Measurements from ENCODE around the gene MRPS21. TPM values are rescaled to one million over a fixed set of nuclear protein-coding genes. Genes with fewer than 3 reads are reported as not detected.

Gene MRPS21
- total RNA-seq, 6 experiments from 2014 or later: 67.1 to 93.1 (median 85.2) TPM

GRCh38 chr1:150346316-150346715, 52.7 kb downstream of the MRPS21 start:
- TF ChIP-seq CTCF (IDR thresholded peaks at IDR 0.05): no peak
- Mint-ChIP-seq H3K36me3 (ENCODE audit: low read depth) (peaks cover 38% of the 10 kb centered on the region), H3K9me3 (no peaks in the 10 kb centered on the region), H3K27me3 (ENCODE audit: insufficient read depth) (no peaks in the 10 kb centered on the region), H3K27ac (no peak overlapping the region), H3K4me3 (no peak overlapping the region), H3K4me1 (ENCODE audit: low read depth) (no peaks in the 10 kb centered on the region)
- no peak for DNase-seq

- no peak overlapping the region for H3K27ac Mint-ChIP-seq
- no peak overlapping the region for H3K4me3 Mint-ChIP-seq
- H3K27me3 Mint-ChIP-seq (ENCODE audit: insufficient read depth): peaks cover 2% of the 10 kb centered on the region; the same call in 1 of the 2 replicates
- H3K36me3 Mint-ChIP-seq (ENCODE audit: low read depth): peaks cover 44% of the 10 kb centered on the region
- no peak for DNase-seq
- H3K9me3 Mint-ChIP-seq: no peaks in the 10 kb centered on the region
- TF ChIP-seq CTCF (IDR thresholded peaks at IDR 0.05): no peak
- H3K4me1 Mint-ChIP-seq (ENCODE audit: low read depth): no peaks in the 10 kb centered on the region
These were observed 59.2 kb downstream of the MRPS21 start for GRCh38 chr1:150352866-150353265.

Other genes starting within 250 kb of the MRPS21 start
- 10 to 100 TPM; 35.6 to 43.3 (median 37.1) TPM for gene VPS45, start 226.1 kb upstream of the MRPS21 start, total RNA-seq (2021; fragmentation: NEBNext Ultra II Directional; extraction: Animal tissue kit (Norgen Biotek cat#: 25700))
- 10 to 100 TPM; 30.9 to 36.7 (median 32.6) TPM for gene PLEKHO1, start 143.9 kb upstream of the MRPS21 start, total RNA-seq (2021; fragmentation: NEBNext Ultra II Directional; extraction: Animal tissue kit (Norgen Biotek cat#: 25700))
- 10 to 100 TPM; 33.9 to 67.3 (median 62.4) TPM for gene ANP32E, start 57.7 kb upstream of the MRPS21 start, total RNA-seq (2021; fragmentation: NEBNext Ultra II Directional; extraction: Animal tissue kit (Norgen Biotek cat#: 25700))
- not detected for gene CA14, start 36.1 kb upstream of the MRPS21 start, total RNA-seq (2021; fragmentation: NEBNext Ultra II Directional; extraction: Animal tissue kit (Norgen Biotek cat#: 25700))
- gene APH1A, start 24.8 kb upstream of the MRPS21 start, total RNA-seq (2021; fragmentation: NEBNext Ultra II Directional; extraction: Animal tissue kit (Norgen Biotek cat#: 25700)): 100 to 1,000 TPM; 104 to 119 (median 107) TPM
- gene C1orf54, start 21.1 kb upstream of the MRPS21 start, total RNA-seq (2021; fragmentation: NEBNext Ultra II Directional; extraction: Animal tissue kit (Norgen Biotek cat#: 25700)): 1 to 10 TPM; 2.3 to 8.0 (median 5.9) TPM
- 1 to 10 TPM; 5.6 to 9.8 (median 8.0) TPM for gene CIART, start 11.3 kb upstream of the MRPS21 start, total RNA-seq (2021; fragmentation: NEBNext Ultra II Directional; extraction: Animal tissue kit (Norgen Biotek cat#: 25700))
- 10 to 100 TPM; 33.2 to 44.4 (median 41.8) TPM for gene PRPF3, start 27.7 kb downstream of the MRPS21 start, total RNA-seq (2021; fragmentation: NEBNext Ultra II Directional; extraction: Animal tissue kit (Norgen Biotek cat#: 25700))
- gene RPRD2, start 70.3 kb downstream of the MRPS21 start, total RNA-seq (2021; fragmentation: NEBNext Ultra II Directional; extraction: Animal tissue kit (Norgen Biotek cat#: 25700)): 10 to 100 TPM; 24.0 to 27.9 (median 25.7) TPM
- gene TARS2, start 193.6 kb downstream of the MRPS21 start, total RNA-seq (2021; fragmentation: NEBNext Ultra II Directional; extraction: Animal tissue kit (Norgen Biotek cat#: 25700)): 10 to 100 TPM; 17.1 to 21.5 (median 19.4) TPM
- gene ECM1, start 214.2 kb downstream of the MRPS21 start, total RNA-seq (2021; fragmentation: NEBNext Ultra II Directional; extraction: Animal tissue kit (Norgen Biotek cat#: 25700)): 10 to 100 TPM; 30.8 to 52.0 (median 46.5) TPM
- gene FALEC, start 221.9 kb downstream of the MRPS21 start, total RNA-seq (2021; fragmentation: NEBNext Ultra II Directional; extraction: Animal tissue kit (Norgen Biotek cat#: 25700)): under 1 TPM in 2 of 6 experiments, not detected in 4; 0.43 to 0.59 TPM